HG03442 (cell line): ENCODE results near the gene TTC12.
"Not testable (repeated sequence)": the region's sequence is repeated elsewhere in the genome, so short reads cannot be mapped to it uniquely, and the experiment has no call there.

Experiments
- ATAC-seq: cut with Tn5 transposase; IDR thresholded peaks from one replicate; pipeline ENCODE4 v1.9.1; 2021; ENCODE audit warnings: mild to moderate bottlenecking, moderate library complexity; ENCODE audit not compliant: unreplicated experiment

The TTC12 gene

DNA sequence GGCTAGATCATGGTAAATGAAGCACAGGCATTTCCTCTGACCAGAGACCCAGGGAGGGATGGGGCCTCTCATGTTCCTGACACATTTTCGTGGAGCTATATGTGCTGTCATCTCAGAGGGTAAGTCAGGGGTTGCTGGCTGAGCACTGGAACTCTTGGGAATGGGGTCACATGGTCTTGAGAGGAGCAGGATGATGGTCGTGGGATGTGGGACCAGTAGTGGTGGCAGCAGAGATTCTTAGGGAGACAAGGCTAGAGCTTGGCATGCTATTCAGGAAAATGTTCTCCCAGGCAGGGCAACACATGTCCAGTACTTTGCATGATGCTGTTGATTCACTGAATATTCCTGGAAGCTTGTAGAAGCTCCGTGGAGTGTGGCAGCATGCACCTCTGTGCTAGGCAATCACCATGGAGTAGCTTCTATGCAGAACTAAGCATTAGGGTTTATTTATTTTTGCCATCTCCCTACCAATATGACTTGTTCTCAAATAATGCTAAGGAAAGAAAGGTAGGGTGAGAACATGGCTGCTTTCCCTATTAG is 31.4 kb upstream of the TTC12 start:
- ATAC-seq, result no peak

DNA sequence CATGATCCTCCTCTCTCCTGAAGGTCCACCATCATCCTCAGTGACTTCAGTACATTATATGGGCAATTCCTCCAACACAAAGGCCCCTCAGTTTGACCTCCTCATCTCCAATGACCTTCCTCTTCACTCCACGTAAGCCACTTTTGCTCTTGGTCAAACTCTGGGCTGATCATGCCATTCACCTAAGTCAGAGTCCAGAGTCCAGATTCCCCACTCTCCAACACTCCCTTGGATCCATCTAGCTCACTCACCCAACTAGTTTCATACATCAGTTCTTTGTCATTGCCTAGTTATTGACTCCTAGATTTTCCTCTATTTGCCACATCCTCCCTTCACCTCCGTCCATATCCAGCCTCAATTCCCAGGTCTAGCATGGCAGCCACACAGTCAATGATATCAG is 30.5 kb upstream of the TTC12 start:
- no peak for ATAC-seq

DNA sequence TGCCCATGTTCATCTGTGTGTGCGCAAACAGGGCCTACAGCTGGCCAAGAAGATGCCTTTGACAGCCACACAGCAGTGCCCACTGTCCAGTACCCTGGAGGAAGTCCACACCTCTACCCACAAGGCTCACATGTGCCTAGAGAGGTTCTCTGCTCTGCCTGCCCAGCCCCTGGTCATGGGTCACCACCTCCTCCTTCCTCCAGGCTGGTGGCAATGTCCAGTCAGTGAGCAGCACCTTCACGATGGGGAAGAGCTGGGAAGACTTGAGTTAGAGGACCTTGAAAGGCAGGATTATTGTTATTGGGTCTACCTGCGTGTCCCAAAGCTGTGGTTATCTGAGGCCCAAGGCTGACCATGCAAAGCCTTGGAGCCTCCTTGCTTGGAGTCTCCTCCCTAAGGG is 28.4 kb upstream of the TTC12 start:
- ATAC-seq, result no peak

DNA sequence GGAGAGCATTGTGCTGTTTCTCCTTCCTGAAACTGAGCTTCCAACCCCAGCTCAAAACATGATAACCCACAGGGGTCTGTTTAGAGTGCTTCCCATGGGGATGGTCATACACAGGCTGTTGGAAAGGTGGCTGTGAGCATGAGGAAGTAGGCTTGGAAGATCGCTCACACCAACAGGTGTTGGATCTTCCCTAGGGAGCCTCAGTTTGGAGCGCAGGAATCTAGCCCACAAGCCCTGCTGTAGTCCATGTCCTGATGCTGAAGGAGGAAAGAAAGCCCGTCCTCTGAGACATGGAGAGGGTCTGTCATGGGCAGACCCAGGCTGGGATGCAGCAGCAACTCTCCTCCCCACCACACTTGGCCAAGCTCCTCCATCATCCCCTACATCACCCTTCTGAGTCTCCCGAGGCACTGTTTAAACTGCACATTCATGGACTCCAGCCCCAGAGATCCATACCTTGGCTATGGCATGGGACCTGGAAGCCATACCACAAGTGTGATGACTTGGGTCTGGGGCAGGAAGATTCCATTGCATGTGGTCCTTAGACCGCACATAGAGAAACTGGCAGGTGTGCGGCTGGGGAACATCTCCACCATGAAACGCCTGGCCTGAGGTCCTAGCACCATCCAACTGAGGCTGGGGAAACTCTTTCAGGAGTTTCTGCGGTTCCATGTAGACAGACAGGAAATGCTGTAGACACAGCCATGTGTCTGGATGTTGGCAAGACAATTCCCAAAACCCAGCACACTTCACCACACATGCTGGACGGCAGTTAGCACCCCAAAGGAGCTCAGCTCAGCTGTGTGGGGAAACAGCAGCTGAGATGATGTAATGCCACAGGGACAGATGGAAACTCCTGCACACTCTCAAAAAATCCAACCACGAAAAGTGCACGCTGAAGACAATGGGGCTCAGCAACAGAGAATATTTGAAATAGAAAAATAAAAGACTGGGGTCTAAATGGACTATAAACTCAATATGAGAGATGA is 27.6 kb upstream of the TTC12 start:
- ATAC-seq, result no peak

DNA sequence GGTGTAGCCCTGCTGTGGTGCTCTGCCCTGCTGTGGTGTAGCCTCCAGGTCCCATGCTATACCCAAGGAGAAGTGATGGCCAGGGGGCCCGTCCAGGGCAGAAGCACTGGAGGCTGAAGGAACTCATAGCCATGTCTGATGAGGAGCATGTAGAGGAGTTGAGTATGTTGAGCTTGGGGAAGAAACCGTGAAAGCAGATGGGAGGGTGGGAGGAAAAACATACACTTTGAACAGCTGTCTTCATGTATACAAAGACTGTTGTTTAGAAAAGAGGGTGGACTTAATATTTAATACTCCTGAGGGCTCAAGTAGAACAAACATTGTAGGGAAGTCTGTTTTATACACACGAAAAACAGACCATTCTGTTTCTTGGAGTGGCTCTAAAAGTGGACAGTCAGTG is 26.6 kb upstream of the TTC12 start:
- ATAC-seq, result no peak

DNA sequence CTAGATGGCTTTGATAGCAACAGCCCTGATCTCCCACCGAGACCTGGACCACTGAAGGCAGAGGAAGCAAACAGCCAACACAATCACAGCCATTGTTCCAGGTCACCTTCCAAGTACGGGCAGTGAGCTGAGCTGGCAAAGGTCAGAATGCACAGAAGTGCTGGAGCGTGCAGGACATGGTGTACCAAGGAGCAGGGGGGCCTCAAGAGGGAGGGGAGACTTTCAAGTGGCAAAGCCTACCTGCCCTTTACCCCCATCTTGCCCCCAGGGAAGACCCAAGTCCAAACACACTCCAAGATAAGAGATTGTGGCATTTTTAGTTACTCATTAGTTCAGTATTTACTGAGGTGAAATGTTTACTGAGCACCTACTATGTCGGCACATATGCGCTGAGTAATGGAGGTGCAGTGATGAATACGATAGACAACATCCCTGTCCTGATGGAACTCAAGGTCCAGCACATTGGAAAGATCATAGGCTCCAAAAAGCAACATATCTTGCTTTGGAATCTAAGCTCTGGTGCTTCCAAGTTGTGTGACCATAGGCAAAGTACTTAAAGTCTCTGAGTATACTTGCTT is 26.0 kb upstream of the TTC12 start:
- ATAC-seq, result no peak

DNA sequence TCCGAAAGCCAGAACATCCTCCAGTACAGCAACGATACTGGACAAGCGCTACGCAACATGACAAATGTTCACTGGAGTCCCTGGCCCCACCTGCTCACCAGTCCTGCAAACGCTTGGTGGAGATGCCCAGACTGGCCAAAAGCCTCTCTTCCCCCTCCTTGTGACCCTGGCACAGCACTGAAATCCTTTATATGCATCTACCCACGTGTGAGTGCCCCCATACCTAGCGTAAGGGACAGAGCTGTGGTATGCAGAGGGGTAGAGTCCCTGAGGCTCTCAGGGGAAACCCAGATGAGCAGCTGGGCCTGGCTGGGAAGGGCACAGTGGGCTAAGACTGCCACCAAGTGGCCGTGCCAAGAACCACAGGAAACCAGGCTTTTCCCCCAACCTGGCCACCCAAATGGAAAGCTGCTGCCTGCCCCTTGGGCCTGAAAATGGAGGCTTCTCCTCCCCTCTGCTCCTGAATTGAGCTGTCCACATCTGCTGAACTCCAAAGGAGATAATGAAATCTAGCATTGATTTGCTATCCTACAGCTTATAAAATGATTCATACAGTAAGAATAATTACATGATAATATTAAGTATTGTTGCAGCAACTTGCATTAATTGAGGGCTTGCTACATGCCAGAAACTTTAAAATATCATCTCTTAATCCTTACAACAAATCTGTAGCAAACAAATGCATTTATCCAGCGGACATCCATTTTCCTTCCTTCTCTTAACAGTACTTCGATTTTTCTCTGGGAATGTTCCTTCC is 24.8 kb upstream of the TTC12 start:
- ATAC-seq, result peak; percentile 94

DNA sequence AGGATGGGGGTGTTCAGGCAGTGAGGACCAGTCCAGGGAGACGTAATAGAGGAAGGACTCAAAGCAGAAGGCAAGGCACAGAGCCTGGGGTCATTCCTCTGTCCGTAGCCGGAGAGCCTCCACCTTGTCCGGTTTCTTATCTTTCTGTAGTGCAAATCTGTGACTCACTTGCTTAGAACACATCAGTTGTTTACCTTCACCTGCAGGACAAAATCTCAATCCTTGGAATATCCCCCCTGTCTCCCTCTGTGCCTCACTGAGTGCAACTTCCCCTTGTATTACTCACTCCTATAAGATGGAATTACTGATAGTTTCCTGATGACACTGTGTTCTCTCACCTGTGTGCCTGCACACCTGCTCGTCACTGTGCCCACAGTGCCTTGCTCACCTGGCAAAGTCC is 20.4 kb upstream of the TTC12 start:
- no peak for ATAC-seq

DNA sequence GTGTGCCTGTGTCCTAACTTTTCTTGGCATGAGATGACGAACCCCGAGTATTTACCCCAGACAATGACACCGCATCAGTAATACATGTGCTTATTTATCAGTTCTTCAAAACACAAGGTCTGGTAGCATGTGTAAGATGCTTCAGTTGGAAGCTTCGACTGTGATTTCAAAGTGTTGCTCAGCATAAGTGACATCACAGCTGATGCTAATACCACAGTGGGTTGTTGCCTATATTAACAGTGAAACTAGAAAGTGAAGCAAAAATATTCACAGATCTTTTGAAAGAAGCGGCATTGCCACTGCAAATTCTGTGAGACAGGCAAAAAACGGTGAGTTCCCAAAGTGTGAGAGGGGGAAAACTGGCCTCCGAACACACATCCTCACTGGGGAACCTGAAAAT is 18.4 kb upstream of the TTC12 start:
- no peak for ATAC-seq

DNA sequence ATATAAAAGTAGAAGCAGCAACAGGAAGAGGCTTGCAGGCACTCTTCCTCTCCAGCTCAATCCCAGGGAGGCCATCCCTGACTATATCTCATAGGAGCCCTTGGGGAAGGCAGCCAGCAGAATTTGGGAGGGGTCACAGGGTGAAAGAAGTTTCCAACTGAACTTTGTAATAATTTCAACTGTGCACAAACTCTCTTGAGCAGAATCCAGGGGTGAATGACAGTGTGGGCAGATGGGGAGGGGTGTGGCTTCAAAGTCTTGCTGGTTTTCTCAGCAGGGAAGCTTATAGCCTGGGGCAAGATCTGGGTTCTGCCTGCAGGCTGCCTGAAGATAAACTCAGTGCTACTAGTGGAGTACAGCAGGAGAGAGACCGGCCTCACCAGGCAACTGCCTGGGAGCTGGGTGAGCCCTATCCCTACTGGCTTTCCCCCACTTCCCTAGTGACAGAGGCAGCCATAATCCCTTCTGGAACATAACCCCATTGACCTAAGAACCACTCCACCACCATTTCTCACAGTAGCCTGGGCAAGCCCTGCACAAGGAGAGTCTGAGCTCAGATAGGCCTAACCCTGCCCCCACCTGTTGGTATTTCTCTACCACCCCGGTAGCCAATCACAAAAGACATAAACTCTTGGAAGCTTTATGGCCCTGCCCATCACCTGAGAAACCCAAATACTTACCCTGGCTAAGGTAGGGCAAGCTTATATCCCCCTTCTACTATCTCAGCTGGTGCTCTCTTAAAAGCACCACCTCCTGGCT is 17.8 kb upstream of the TTC12 start:
- no peak for ATAC-seq

DNA sequence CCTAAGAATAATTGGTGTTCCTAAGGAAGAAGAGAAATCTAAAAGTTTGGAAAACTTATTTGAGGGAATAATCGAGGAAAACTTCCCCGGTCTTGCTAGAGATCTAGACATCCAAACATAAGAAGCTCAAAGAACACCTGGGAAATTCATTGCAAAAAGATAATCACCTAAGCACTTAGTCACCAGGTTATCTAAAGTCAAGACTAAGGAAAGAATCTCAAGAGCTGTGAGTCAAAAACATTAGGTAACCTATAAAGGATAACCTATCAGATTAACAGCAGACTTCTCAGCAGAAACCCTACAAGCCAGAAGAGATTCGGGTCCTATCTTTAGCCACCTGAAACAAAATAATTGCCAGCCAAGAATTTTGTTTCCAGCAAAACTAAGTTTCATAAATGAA is 15.9 kb upstream of the TTC12 start:
- not testable (repeated sequence) for ATAC-seq

DNA sequence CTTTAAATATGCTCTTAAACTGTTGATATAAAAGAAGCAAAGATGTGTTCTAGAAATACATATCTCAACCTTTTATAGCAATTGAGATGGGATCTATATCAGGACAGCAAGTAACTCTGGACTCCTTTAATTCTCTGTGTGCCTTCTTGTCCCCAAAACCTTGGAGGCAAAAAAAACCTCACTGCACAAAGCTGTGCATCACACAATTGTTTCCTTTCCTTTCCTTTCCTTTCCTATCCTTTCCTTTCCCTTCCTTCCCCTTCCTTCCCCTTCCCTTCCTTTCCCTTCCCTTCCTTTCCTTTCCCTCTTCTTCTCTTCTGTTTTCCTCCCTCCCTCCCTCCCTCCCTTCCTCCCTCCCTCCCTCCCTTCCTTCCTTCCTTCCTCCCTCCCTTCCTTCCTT is 9.5 kb upstream of the TTC12 start:
- ATAC-seq, result no peak

DNA sequence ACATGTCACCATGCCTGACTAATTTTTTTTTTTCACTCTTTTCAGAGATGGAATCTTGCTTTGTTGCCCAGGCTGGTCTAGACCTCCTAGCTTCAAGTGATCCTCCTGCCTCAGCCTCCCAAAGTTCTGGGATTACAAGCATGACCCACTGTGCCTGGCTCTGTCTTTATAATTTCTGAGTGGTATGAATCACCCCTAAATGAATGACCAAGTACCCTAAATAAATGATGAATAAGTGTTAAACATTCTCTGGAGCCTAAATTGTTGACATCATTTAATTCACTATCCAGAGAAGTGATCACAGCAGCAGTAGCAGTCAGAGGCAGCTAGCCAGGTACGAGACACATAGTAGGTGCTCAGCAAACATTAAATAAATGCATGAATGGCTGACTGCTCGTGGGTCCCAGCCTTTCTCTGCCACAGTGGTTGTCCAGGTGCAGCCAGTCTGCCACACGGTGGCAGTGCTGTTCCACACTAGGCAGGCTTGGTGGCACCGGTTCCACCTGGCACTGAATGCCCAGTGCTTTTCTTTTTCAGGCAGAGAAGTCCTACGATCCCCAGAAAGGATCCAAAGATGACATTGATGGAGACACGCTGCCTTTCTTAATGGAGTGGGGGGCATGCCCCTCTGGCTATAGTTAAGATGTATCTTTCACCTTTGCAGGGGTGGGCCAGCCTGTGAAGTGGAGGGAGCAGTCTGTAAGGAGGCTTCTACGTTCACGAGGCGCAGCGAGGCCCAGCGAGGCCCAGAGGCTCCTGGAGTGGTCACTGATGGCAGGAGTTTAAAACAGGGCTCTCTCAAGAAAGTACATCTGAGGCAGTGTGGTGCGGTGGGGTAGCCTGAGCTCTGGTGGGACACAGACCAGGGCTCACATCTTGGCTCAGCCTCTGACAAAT is 8.7 kb upstream of the TTC12 start:
- no peak for ATAC-seq

DNA sequence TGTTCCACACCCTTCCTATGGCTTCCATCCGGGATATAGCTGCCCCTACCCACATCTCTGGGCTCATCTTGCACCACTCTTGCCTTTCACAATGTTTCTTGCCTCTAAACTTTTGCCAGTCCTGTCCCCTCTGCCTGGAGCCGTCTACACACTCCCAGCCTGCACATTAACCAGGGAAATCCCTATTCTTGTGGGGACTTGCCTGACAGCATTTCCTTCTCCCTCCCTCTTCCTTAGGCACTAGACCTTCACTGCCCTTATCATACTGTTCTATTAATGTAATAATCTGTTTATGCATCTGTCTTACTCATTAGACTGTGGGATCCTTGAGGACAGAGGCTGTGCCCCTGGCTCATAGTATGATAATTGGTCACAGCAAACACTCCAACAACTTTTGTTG is 5.8 kb upstream of the TTC12 start:
- ATAC-seq, result no peak

DNA sequence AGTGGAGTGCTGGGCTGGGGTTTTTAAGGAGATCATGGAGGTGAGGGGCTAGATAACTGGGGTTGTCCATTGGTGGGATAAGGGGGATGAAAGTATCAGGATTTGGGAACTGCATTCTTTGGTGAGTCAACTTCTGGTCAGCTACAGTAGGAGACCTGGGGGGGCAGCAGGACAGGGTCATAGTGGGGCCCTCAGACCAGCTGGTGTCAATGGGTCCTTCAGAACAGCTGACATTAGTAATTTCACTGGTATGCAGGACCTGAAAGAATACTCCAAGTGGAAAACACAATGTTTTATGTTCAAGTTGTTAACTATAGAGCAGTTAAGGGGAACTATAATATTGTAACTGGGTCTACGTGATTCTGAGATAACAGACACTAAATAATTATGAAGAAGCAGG is 2.8 kb upstream of the TTC12 start:
- ATAC-seq, result no peak

DNA sequence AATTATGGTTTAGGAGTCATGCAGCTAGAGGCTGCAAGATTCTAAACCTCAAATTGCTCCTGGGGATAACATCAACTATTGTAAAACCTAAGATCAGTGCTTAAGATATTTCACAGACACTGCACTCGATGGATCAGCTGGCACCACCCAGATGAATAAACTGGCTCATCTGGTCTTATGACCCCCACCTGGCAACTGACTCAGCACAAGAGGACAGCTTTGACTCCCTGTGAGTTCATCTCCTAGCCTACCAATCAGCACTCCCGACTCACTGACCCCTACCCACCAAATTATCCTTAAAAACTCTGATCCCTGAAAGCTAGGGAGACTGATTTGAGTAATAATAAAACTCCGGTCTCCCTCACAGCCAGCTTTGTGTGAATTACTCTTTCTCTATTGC is 782 bp upstream of the TTC12 start:
- ATAC-seq, result no peak

DNA sequence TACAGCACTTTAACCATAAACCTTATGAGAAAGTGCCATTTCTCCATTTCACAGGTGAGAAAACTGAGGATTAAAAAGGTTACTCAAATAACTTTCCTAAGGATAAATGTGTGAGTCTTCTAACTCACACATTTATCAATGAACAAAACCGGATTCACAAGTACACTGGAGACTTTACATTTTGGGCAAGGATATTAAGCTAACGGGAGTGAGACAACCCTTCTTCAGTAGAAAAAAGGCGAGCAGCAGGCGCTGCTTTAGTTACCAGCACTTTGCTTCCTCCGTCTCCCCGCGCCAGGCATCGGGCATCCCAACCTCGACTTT is 356 bp upstream of the TTC12 start:
- ATAC-seq, result no peak

DNA sequence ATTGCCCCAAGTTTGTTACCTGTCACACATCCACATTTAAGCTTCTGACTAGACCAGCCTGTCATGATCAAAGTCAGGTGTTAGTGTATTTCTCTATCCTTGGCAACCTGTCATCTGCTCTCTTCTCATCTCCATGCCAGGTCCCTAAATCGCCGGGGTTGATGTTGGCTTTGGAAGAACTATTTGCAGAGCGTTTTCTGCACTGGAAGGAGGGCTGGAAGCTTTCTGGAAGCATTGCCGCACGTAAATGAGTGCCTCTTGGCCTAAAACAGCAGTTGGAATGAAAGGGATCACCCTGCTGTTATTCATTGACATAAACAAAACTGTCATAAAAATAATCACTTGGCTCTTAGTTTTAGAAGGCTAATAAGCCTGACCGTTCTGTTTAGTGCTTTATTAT is 1.4 kb downstream of the TTC12 start:
- no peak for ATAC-seq

DNA sequence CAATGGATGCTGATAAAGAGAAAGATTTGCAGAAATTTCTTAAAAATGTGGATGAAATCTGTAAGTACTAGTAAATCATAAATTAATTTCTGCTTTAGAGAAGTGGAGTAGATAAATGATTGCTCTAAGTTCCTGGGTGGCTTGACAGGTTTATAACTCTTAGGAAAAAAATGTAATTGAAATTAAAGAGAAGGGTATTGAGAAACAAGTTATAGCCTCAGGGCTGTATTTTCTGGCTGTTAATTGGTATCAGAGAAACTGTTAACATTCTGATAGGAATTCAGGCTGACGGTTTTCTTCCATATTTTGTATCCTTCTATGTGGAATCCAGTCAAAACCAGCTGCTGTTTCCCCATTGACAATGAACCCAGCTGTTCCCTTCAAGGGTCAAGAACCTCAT is 1.9 kb downstream of the TTC12 start:
- no peak for ATAC-seq

DNA sequence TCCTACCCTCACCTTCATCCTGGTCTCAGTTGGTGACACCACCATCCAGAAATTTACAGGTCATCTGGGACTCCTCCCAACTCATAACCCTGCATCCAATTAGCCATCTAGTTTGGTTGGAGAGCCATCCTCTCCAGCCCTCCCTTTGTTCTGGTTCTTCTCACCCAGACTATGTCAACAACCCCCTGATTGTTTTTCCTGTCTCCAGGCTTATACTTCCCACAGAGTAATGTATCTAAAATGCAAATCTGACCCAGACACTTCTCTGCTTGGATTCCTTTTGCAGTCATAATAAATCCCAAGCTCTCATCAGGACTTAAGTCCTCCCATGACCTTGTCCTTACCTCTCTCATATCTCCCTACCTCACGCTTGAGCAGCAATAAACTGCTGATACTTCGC is 3.0 kb downstream of the TTC12 start:
- ATAC-seq, result no peak
